Left renal cortex interstitium (tissue), 4 donors: ENCODE data around the gene NXPE3. TPM values are rescaled to one million over a fixed set of nuclear protein-coding genes. Genes with fewer than 3 reads are reported as not detected.
"Not testable (repeated sequence)": the region's sequence is repeated elsewhere in the genome, so short reads cannot be mapped to it uniquely, and the experiment has no call there.

ENCODE experiments used
- DNase-seq, 4 donors: peaks; one replicate each; pipeline ENCODE4 v3.0.0-alpha.2; 2013; ENCODE audit warnings: low read depth in 4 of 4, low spot score in 2 of 4, missing footprints in 1 of 4
- polyA plus RNA-seq, 4 donors: library from polyadenylated mRNA; unstranded; fragments of 120-200 nt; gene quantifications; one replicate each; pipeline ENCODE4 v1.2.1, GENCODE V29; 2013; ENCODE audit not compliant: insufficient read length in 4 of 4

Gene NXPE3
- polyA plus RNA-seq, 4 donors = 5.4 to 7.8 (median 6.6) TPM

DNA sequence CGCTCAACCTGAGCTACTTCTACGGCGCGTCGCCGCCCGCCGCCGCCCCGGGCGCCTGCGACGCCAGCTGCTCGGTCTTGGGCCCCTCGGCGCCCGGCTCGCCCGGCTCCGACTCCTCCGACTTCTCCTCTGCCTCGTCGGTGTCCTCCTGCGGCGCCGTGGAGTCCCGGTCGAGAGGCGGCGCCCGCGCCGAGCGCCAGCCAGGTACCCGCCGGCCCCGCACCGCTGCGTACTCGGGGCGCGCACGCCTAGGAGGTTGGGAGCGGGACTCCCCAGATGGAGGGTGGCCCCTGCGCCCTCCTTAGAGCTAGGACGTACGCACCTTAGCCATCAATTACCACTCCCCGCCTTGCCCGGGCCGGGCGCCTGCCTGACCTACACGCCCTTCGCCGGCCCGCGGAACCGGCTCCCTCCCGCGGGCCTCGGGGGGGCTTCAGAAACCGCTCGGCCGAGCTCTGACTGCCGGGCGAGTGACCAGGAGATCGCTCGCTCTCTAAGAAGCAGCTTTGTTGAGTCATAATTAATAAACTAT lies 70.8 kb downstream of the NXPE3 start:
- peak in 2 of 4 donors; percentile 21 to 29 for DNase-seq

GRCh38 chr3:101850246-101851051 lies 71.4 kb downstream of the NXPE3 start:
- peak in 2 of 4 donors; percentile 34 to 50 for DNase-seq

- DNase-seq = peak in 1 of 4 donors; percentile 29
Measured at GRCh38 chr3:101851072-101851770, 72.2 kb downstream of the NXPE3 start.

DNA sequence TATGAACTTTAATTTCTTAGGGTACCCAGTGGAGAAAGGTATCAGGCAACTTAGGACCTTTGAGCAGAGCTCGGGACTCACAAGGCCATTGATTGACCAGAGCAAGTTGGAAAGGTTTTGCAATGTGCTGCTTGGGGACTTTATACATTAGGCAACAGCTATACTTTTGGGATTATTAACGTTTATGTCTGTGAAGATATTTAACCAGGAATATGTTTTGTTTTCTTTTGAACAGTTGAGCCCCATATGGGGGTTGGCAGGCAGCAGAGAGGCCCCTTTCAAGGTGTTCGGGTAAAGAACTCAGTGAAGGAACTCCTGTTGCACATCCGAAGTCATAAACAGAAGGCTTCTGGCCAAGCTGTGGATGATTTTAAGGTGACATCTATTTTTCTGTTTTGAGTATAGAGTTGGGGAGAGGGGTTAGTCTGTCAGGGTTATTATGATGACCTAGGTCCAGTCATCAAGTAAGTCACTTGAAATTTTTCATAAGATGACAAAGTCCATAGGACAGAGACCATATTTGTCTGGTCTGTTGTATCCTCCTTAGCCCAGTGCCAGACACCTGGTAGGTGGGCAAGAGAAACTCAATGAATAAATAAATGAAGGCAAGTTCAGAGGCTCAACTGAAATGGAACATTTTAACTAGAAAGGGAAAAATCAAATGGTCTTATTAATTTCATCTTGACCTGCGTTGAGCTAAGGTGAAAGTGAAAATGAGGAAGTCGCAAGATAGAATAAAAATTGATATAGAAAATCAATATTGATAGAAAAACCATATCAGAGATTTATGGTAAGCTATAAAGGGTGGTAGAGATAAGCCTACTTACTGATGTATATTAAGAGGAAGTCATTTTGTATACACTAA lies 73.1 kb downstream of the NXPE3 start:
- no peak for DNase-seq

DNA sequence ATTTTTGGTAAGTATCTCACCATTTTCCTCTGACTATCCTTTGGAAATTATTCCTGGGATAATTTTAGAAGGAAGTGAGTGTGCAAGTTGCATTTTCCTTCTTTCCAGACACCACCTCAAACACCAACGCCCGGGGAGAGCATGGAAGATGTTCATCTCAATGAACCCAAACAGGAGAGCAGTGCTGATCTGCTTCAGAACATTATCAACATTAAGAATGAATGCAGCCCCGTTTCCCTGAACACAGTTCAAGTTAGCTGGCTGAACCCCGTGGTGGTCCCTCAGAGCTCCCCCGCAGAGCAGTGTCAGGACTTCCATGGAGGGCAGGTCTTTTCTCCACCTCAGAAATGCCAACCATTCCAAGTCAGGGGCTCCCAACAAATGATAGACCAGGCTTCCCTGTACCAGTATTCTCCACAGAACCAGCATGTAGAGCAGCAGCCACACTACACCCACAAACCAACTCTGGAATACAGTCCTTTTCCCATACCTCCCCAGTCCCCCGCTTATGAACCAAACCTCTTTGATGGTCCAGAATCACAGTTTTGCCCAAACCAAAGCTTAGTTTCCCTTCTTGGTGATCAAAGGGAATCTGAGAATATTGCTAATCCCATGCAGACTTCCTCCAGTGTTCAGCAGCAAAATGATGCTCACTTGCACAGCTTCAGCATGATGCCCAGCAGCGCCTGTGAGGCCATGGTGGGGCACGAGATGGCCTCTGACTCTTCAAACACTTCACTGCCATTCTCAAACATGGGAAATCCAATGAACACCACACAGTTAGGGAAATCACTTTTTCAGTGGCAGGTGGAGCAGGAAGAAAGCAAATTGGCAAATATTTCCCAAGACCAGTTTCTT lies 74.2 kb downstream of the NXPE3 start:
- no peak for DNase-seq

GRCh38 chr3:101853982-101854381 lies 75.0 kb downstream of the NXPE3 start:
- no peak for DNase-seq

- DNase-seq = no peak
Measured at GRCh38 chr3:101854608-101855304, 75.7 kb downstream of the NXPE3 start.

- no peak for DNase-seq
Measured at GRCh38 chr3:101857301-101857741, 78.3 kb downstream of the NXPE3 start.

DNA sequence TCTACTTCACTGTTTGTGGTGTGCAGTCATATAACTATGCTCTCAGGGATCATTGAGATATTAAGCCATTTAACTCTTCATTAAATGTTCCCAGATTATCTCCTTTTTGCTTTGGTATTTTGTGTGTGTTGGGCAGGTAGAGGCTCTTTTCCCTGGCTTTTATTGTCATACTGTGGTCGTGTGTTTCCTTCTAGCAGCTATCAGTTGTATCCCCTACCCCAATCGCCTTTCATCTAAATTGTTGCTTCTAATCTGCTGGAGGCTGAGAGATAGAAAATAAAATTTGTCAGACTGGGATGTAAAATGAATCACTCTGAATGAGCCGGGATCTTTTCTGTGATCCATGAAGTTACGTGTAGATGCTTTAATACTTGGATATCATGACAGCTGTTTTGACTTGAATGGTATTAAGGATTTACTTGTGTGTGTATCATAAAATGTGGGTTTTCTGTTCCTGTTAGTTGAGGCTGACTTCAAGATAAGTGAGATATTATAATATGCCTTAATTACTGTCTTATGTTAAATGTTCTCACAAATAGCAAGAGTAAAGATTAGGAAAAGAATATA lies 79.5 kb downstream of the NXPE3 start:
- no peak for DNase-seq

DNA sequence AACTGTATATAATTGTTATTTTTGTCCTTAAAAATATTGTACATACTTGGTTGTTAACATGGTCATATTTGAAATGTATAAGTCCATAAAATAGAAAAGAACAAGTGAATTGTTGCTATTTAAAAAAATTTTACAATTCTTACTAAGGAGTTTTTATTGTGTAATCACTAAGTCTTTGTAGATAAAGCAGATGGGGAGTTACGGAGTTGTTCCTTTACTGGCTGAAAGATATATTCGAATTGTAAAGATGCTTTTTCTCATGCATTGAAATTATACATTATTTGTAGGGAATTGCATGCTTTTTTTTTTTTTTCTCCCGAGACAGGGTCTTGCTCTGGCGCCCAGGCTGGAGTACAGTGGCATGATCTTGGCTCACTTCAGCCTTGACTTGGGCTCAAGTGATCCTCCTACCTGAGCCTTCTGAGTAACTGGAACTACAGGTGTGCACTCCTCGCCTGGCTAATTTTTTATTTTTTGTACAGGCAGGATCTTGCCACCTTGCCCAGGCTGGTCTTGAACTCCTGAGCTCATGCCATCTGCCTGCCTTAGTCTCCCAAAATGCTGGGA lies 81.0 kb downstream of the NXPE3 start:
- DNase-seq = no peak

- DNase-seq = no peak
Measured at GRCh38 chr3:101861212-101861788, 82.3 kb downstream of the NXPE3 start.

DNA sequence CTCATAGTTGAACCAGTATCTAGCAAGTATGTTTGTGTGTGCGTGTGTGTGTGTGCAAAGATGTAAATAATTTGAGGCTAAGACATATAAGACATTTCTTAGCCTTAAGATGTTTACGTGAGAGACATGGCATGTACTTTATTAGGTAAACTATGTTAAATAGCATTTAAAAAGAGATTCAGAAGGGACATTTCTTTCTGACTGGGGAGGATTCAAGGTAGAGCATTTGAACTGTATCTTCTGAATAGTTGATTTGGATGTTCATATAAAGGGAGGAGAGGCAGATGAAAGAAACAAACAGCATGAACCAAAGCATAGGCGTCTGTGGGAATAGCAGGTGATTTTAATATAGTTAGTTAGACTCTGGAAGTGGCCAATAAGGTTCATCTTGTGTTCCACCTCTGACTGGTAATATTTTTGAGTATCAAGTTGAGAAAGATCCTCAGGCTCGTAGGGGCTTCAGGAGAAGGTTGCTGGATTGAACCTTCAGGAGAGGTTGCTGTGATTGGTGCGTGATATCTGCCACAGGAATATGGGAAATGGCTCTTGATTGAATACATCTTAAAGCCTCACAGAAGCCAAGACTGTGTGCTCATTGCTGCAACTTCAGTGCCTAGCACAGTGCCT lies 82.9 kb downstream of the NXPE3 start:
- no peak for DNase-seq

GRCh38 chr3:101862416-101863165 lies 83.6 kb downstream of the NXPE3 start:
- no peak for DNase-seq

- DNase-seq = not testable (repeated sequence)
Measured at GRCh38 chr3:101864926-101865325, 85.9 kb downstream of the NXPE3 start.

DNA sequence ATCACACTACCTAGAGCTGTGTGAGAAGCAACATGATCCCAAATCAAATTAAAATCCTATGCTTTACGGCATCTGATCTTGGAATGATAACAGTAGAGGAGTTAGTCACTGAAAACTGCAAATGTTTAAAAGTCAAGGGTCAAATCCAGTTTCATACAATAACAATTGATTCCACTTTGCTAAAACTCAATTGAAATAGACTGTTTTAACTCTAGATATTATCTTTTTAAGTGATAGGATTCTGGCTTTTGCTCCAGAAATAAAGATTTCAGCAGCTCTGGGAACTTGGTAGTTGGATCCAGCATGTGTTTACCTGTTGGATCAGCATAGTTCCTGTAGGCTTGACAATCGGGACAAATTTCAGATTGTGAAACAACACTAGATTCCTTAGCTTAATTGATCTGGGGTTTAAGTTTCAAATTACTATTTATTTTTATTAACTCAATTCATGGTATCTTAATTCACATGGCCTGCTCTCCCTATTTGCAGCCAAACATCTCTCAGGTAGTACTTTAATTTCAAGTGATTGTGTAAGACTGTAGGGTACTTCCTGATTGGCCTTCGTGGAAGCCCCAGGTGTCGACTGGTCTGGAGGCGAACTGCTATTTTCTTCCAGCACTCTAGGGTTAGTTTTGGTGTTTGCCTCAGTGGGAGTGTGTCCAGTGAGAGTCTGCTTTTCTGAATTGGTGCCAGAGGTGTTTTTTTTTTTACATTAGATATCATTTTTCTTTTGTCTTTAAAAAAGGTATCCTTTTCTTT lies 86.9 kb downstream of the NXPE3 start:
- no peak for DNase-seq

DNA sequence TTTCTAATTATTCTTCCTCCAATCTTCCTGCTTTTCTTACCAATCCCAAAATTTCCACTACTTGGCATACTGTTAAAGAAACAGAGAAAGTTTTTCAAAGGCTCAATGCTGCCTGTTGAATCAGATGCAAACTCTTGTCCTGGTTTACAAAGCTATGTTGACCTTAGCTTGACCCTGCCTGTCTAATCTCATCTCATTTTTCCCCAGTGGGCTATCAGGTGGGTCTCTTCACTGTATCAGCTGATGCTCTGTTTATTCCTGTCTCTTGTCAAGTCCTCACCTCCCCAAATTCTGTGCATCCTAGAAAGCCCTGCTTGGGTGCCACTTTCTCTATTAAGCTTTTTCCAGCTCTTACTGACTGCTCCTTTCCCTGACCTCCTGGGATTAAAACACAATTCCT lies 88.5 kb downstream of the NXPE3 start:
- no peak for DNase-seq
